H4 (cell line): ENCODE data around the gene CADM2. TPM values are rescaled to one million over a fixed set of nuclear protein-coding genes. Genes with fewer than 3 reads are reported as not detected.

Experiments used
- DNase-seq: peaks from one replicate; pipeline ENCODE4 v3.0.0-alpha.2; 2015; ENCODE audit warnings: low spot score
- total RNA-seq: library from RNA; depleted of rRNA; stranded (reverse); fragments of >200 nt; shearing (Covaris generic); gene quantifications from 2 replicates; pipeline ENCODE4 v1.2.3, GENCODE V29; 2014

The CADM2 gene
- total RNA-seq, 1 experiment from 2014 or later: not detected

DNA sequence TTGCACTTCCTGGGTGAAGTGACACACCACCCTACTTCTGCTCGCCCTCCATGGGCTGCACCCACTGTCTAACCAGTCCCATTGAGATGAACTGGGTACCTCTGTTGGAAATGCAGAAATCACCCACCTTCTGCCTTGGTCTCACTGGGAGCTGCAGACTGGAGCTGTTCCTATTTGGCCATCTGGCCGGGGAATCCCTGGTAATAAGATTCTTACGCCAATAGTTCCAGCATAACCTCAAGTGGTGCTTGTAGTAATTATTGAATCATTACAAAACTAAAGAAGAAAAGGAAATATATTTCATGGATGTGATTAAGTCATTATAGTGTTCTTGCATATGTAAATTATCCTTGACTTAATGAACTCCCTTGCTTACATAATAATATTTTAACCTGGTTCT is 841.9 kb downstream of the CADM2 start:
- DNase-seq: no peak

DNA sequence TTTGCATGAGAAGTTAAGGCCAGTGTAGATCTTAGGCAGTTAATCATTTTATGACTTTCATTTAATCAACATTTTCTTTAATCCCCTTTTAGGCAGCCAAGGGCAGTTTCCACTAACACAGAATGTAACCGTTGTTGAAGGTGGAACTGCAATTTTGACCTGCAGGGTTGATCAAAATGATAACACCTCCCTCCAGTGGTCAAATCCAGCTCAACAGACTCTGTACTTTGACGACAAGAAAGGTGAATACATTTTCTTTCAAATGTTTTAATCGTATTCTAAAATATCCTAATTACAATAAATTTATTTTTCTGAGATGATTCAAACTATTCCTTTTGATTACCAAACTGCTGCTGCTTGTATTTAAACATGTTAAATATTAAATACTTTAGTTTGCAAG is 843.2 kb downstream of the CADM2 start:
- no peak for DNase-seq

DNA sequence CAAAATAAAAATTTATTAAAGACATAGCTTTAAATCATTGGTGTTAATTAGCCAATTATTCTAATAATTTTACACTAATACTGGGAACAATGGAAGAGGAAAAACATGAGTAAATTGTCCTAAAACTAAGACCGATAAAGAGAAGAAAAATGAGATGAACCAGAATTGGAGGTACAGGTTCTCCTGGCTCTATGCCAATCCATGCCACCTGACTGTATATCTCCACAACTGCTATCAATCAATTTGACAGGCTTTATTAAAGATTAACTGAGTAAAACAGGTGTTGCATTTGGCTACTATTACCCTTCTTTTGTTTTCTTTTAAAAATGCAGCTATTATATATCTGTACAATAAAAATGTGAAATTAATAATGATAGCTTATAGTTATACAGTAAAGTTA is 850.0 kb downstream of the CADM2 start:
- no peak for DNase-seq

DNA sequence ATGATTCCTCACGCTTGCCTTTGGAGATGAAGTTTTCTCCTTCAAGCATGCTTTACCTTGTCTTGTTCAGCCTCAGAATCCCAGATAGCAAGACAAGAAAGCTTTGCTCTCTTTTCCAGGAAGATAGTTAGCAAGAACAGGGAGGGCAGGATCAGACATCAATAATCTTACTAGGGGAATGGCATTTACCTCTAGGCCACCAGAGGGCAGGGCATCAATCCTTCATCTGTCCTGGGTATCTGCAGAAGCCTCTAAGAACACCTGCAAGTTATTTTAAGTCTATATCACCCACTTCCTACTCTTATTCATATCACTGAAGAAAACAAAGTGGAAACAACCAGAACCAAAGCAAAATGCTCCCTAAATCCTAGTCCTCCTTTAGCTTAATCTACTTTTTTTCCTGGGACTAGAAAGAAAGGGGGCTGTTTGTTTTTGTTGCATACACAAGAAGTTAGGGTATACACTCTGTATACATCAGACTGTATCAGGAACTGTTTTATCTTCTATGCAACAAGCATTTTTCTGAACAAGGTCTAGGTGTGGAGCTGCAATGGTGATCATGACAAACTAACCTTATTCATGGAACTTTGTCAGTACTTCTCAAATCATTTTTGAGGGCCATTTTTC is 862.5 kb downstream of the CADM2 start:
- peak; percentile 10 for DNase-seq

DNA sequence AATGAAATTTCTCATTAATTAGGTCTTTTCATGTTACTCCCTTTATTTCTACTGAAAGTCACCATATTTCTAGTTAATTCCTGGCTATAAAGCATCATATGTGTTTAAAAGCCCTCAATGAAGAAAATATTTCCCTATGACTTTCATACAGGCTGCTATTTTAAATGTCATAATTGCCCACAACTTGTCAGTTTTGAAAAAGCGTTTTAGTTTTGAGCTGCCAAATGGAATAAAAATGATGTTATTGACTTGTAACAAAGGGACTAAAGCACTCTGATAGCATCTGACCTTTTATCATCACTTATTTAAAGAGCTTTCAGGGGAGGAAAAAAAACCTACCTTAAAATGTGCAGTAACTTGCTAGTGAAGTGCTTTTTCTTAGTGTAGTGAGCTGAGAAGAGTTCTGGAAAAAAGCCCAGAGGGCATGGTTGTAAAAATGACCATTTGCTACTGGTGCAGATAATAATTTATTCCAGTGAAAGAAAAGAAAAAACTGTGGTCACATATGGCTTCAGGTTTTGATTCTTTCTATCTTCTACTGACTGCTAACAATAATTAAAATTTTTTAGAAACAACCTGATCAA is 877.2 kb downstream of the CADM2 start:
- no peak for DNase-seq

DNA sequence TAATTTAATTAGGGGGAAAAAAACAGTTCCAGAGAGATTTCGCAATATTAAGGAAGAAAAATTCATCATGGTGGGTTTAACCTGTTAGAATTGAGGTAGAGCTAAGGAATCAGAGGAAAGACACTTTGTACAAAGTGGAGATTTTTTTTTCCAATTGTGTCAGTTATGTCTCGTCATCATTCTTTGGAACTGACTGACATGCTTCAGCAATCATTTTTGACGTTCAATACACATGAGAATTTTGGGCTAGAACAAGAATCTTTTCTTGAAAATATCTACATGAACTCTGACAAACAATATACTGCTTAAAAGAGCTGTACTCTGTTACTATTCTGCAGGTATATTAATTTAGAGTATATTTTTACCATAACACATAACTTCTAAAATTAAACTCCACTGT is 878.6 kb downstream of the CADM2 start:
- no peak for DNase-seq

DNA sequence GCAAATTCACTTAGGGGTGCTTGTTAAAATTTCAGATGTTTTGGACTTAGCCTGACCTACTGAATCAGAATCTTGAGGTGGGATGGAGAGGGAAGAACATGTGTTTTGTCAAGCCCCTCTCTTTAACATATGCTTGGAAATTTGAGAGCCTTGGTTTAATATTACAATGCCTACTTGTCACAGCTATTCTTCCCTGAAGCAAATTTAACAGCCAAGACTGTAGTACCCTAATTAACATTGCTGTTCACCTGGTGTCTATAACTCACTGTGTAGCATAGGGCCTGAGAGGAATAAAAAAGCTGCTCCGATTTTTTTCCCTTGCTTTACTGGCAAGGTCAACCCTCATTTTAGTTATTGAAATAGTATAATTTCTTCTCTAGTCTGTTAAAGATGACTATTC is 880.1 kb downstream of the CADM2 start:
- DNase-seq: no peak

DNA sequence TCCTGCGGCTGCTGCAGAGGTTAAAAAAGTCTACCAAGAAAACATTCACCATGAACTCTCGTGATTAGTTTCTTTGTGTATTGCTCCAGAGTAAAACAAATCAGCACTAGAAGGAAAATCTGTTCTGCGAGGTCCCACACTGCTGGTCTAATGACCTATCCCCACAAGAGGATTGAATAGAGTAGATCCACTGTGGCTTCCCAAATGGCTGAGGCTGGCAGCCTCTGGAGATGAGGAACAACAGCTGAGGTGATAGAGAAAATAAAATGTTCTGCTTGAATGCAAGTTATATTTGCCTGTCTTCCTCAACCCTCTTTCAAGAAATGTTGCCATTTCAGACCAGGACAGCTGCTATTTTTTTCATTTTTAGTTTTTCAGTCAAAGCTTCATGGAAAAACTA is 883.3 kb downstream of the CADM2 start:
- no peak for DNase-seq

DNA sequence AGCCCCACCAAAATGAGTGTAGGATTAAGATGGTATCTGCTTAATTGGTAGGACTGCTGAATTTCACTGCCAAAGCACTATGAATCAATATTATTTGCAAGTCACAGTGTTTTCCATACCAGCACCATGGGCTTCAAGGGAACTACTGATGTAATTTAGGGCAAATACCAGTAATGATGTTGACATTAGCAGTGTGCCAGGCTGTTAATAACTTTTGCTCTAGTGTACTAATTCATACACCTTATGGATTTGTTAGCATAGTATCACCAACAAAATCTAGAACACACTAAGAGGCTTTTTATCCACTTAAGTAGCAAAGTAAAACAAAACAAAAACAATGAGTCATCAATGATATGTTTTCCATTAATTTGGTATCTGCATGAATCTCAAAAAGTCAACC is 888.2 kb downstream of the CADM2 start:
- no peak for DNase-seq

DNA sequence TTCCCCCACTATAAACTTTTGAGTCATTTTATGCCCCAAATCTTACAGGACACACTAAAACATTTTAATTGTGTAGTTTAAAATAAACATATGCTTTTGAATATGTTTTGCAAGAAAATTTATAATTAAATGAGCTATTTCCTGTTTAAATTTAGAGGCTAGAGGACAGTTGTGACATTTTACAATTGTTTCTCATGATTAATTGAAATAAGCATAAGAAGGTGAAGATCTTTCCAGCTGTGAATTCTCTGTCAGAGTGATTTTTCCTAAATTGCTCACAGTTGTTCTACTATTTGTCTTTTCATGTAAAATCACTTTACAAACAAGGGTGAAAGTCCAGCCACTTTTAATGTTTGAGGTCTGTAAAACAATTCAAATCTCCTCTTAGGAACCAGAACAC is 892.3 kb downstream of the CADM2 start:
- DNase-seq: no peak

DNA sequence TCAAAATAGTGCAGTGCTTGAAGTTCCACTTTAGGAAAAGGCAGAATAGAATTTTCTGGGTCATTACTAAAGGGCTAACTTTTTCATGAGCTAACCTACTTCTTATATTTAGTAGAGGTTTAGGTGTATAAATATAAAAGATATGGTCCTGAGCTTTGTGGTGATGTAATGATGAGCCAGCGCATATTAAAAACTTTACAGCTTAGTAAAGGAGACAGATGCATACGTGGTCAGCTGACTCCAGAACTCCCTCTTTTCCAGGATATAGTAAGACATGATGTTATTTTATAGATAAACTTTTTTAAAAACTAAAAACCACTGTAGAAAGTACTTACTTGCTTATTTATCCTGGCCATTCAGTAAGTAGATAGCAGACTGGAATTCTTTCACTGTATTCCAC is 895.0 kb downstream of the CADM2 start:
- DNase-seq: peak; percentile 7

DNA sequence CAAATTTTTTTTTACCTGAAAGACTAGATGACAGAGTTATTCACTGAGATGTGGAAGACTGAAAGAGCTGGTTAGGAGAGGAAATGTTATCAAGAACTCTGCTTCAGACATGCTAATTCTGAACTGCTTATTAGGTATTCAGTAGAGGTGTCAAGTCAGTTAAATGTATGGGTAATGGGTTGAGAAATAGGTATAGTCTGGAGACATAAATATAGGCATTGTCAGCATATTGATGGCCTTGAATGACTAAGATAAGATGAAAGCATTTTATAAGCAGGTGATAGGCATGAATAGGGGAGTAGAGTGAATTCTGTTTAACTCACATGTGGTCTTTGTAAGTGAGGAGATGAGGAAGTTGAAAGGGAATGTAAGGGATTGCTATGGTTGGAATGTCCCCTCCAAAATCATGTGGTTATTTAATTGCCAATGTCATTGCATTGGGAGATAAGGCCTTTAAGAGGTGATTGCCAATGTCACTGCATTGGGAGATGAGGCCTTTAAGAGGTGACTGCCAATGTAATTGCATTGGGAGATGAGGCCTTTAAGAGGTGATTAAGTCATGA is 904.2 kb downstream of the CADM2 start:
- DNase-seq: no peak

DNA sequence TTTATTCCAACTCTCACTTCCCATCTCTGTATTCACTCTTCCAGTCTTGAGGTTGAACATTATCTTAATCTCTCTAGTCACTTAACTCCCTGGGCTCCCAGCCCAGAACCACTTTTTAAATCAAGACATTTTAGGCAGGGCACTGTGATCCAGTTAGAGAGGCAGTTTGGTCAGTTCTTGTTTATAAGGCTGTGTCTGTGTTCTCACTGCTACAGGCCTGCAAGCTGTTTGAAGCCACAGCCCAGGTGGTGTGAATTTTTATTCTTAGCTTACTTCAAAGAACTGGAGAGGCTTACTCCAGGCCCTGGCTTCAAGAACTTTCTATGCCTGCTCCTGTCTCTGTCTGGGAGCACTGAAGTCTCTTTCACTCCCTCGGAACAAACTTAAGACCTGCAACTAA is 906.1 kb downstream of the CADM2 start:
- peak; percentile 27 for DNase-seq

DNA sequence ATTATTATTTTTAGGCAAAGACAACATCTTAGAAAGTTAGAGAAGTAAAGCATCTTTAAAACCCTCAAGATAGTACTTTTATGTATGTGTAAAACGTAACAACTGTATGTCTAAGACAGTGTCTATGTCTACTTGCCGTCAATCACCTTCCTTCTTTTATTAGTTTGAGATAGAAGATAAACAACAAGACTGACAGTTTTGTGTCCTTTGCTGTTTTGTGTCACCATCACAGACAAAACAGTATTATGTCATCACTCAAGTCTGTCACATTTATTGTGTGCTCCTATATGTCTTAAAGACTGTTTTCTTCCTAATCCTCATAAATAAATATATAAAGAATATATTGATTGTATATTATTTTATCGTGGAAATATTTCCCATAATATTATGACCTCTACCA is 908.3 kb downstream of the CADM2 start:
- DNase-seq: no peak

DNA sequence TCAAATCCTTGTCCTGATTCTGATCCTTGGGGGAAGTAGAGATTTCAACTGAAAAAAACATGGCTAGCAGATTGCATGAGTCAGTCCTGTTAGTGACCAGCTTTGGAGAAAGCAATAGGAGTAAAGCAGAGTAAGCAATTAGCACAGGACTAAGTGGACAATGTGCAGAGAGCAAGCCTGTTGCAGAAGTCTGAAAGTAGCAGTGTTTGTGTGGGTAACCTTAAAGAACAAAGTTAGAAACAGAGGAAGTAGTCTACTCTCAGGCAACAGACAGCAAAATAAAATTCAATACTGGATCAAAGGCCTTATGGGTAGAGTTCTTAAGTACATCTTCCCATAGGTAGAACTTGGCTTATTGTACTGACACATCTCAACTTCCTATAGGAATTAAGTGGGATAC is 916.8 kb downstream of the CADM2 start:
- no peak for DNase-seq

DNA sequence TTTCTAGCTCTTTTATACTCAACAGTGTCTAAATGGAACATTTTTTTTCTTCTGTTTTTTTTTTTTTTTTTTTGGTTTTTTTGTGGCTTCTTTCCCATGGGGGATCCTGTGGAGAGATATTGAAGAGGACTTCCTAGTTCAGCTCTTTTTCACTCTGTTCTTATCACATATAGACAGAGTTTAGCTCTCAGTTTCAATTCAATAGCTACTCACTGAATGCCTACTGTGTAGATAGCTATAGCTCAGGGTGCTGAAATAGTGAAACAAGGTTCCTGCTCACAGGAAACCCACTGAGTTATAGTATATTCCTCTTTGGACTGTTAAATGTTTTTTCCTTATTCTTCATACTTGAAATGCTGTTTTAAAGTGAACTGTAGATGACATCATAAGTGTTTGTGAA is 918.8 kb downstream of the CADM2 start:
- DNase-seq: no peak

DNA sequence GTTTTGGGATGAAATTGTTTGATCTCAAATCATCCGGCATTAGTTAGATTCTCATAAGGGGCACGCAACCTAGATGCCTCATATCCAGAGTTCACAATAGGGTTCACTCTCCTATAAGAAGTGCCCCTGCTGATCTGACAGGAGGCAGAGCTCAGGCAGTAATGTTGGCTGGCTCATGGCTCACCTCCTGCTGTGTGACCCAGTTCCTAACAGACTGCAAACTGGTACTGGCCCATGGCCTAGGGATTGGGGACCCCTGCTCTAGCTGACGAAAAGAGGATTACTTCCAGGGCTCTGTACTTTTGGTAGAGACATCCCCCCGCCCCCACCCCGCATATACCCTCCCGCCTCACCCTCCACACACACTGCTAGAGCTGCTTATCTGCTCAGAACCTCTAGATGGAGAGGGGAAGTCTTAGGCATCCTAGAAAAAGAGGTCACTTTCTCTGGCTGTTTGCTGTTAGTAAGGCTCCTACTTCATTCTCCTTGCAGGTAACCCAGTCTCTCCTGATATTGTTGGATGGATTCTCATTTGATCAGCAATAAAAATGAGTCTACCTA is 923.1 kb downstream of the CADM2 start:
- DNase-seq: no peak

DNA sequence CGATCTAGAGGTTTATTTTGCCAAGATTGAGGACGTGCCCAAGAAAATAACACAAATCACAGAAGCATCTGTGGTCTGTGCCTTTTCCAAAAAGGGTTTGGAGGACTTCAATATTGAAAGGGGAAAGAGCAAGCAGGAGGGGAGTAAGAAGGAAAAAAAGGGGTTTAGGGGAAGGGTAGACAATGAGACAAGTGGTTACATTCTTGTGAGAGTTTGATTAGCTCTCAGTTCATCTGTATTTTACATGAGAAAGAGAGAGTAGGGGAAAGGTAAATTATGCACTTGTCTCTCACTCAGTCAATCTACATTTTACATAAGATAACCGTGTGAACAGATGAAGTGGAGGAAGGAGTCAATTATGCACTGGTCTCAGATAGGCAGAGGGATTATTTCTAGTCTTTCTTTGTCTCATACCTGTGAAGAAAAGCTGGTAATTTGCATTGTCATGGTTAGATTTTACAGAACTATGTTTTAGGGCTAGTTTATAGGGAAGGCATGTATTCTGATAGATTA is 931.3 kb downstream of the CADM2 start:
- DNase-seq: no peak

DNA sequence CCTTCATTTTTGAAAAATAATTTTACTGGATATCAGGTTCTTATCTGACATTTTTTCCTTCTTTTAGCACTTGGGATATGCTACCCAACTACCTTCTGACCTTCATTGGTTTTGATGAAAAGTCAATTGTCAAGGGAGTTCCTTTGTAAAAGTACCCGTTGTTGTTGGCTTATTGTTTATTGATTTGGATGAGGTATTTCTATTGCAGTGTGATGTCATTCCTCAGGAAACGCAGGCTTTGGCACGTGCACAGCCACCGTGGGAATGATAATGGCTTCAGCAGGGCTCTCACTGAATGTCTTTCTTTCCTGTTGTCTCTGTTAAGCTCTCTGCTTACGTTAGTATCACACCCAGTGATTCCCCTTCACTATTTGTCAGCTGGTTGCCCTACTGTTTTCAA is 944.6 kb downstream of the CADM2 start:
- no peak for DNase-seq

DNA sequence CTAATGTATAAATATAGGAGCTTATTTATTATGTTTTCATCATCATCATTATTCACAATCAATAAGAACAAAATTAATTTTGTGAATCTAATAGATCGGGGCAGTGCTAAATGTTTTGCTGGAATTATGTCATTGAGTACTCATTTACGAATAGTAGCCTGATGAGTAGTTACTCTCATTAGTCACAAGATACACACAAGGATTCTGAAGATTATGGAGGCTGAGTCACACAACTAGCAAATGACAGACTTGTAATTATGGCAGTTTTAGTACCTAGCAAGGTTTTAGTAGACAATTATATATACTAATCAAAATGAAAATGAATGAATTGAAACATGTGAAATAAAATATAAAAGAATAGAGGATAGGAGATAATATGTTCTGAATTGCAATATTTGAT is 954.2 kb downstream of the CADM2 start:
- DNase-seq: no peak

DNA sequence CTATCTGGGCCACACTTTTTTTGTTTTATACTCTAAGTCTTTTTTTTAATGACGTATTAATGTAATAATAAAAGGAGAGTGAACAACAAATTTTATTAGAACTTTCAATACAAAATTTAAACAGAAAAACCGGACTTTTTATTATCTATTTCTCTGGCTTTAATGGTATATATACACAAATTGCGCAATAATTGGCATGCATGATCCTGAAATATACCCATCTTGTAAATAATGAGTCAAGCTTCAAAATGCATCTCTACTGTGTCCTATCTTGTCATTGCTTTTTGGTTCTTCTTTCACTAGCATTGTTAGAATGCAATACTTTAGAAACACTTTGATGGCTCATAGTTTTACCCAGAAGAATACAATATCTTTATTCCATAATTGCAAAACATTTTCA is 963.6 kb downstream of the CADM2 start:
- no peak for DNase-seq

DNA sequence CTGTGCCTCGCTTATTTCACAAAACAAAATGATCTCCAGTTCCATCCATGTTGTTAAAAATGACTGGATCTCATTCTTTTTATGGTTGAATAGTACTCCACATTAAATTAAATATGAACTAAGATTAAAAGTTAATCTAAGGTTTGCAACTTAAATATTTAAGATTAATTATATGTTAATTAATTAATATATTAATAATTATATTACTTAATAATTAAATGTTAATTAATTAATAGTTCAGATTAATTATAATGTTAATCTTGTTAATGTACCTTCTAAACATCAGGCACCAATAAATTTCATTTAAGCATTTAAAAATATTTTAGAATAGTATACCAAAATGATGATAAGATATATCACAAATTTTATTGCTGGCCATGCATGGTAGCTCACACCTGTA is 971.9 kb downstream of the CADM2 start:
- DNase-seq: no peak

DNA sequence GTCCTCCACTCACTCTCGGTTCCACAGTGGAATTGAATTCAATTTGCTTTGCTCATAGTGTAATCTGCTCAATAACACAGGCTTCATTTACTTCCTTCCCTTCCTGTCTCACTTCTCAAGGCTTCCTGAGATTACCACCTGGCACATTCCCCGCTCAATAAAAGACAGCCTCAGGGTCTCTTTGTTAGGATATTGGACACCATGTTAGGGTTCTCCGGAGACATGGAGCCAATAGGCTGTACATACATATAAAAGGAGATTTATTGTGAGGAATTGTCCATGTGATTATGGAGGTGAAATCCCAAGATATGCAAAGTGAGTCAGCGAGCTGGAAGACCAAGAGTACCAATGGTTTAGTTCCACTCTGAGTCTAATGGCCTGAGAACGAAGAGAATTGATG is 974.5 kb downstream of the CADM2 start:
- no peak for DNase-seq
